Natural killer cell (primary cell): ENCODE results near the gene AFG3L2. TPM values are rescaled to one million over a fixed set of nuclear protein-coding genes. Genes with fewer than 3 reads are reported as not detected.

Experiments
- ATAC-seq, 3 donors: fragments of 150-1000 bp in 2 of 3; fragments of 200-7000 bp in 1 of 3; cut with Tn5 transposase; 1 replicate in 1 of 3; 2 replicates in 2 of 3; pipeline ENCODE4 v1.10.0; 2021; ENCODE audit warnings: mild to moderate bottlenecking in 2 of 3, moderate library complexity in 2 of 3
- DNase-seq, 2 donors: peaks; one replicate each; pipeline versions ENCODE4 v3.0.0 to v3.0.0-alpha.2; 2013 to 2021; ENCODE audit warnings: mixed read lengths in 1 of 2
- H3K27ac ChIP-seq: one replicate; pipeline ENCODE4 v1.5.1; 2013; ENCODE audit warnings: mild to moderate bottlenecking, low read length
- H3K27me3 ChIP-seq: one replicate; pipeline ENCODE4 v1.6.1; 2013; ENCODE audit warnings: low read length; ENCODE audit not compliant: control insufficient read depth, insufficient read depth
- H3K36me3 ChIP-seq: one replicate; pipeline ENCODE4 v1.6.1; 2013; ENCODE audit warnings: low read length; ENCODE audit not compliant: control insufficient read depth, insufficient read depth
- H3K4me1 ChIP-seq: one replicate; pipeline ENCODE4 v1.6.1; 2013; ENCODE audit warnings: low read length; ENCODE audit not compliant: control insufficient read depth, insufficient read depth
- H3K4me3 ChIP-seq: one replicate; pipeline ENCODE4 v1.5.1; 2013; ENCODE audit warnings: low read length
- H3K9me3 ChIP-seq: one replicate; pipeline ENCODE4 v1.6.1; 2013; ENCODE audit warnings: low read length; ENCODE audit not compliant: control insufficient read depth, insufficient read depth
- H3K27ac Mint-ChIP-seq, 2 donors: one replicate each; pipeline ENCODE4 v1.8.0; 2022; ENCODE audit warnings: mild to moderate bottlenecking in 2 of 2, mixed read lengths in 2 of 2, moderate library complexity in 1 of 2
- H3K27me3 Mint-ChIP-seq, 2 donors: one replicate each; pipeline ENCODE4 v1.8.0; 2022; ENCODE audit warnings: low read depth in 2 of 2, mixed read lengths in 2 of 2
- H3K36me3 Mint-ChIP-seq: one replicate; pipeline ENCODE4 v1.8.0; 2022; ENCODE audit warnings: mixed read lengths
- H3K4me1 Mint-ChIP-seq, 2 donors: one replicate each; pipeline ENCODE4 v1.8.0; 2022; ENCODE audit warnings: mixed read lengths in 2 of 2
- H3K4me3 Mint-ChIP-seq: one replicate; pipeline ENCODE4 v1.8.0; 2022; ENCODE audit warnings: mild to moderate bottlenecking, moderate library complexity, mixed read lengths
- H3K9me3 Mint-ChIP-seq, 2 donors: one replicate each; pipeline ENCODE4 v1.8.0; 2022; ENCODE audit warnings: mixed read lengths in 2 of 2
- WGBS: methylation state at CpG from one replicate; pipeline ENCODE4 v1.1.7; 2013; ENCODE audit warnings: missing lambda C conversion rate; ENCODE audit not compliant: insufficient coverage; 5-methylcytosine and 5-hydroxymethylcytosine counted together
- intact Hi-C: fragments of 100-400 bp; cut with micrococcal nuclease; formaldehyde crosslinking; loops from one replicate; pipeline ENCODE4 v1.14.2; 2022
- total RNA-seq, 4 donors: library from RNA; stranded (reverse); fragments of 120-200 nt in 1 of 4; gene quantifications; one replicate each; pipeline versions ENCODE4 v1.2.3 to v1.2.4, GENCODE V29; 2013 to 2022
- TF ChIP-seq, protein P1 (sequence below): fragments of 200-600 bp; IDR thresholded peaks from one replicate; pipeline ENCODE4 v1.8.0; 2022; ENCODE audit warnings: antibody characterized with exemption

Gene AFG3L2
- total RNA-seq, 3 donors from 2014 or later (not counting 1 experiment from before 2014, with no cell fraction given): 31.9 to 36.4 (median 35.9) TPM

DNA sequence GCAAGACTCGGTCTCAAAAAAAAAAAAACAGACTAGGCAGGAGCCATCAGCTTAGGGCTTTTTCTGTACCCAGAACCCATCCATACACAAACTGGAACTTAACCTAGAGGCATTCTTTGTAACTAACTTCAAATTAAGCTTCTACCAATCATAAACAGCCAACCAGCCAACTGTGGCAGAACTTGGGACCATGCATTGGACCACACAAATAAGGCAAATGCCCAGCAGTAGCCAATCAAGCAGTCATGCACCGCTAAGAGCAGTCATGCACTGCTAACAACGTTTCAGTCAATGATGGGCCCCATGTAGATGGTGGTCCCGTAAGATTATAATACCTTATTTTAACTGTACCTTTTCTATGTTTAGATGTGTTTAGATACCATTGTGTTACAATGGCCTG, 46.3 kb downstream of the AFG3L2 start:
- ATAC-seq (no peak), DNase-seq (no peak)
- Histone ChIP-seq H3K4me3 (no peak overlapping the region), H3K36me3 (peaks cover 47% of the 10 kb centered on the region), H3K27ac (no peak overlapping the region), H3K4me1 (peaks cover 7% of the 10 kb centered on the region), H3K27me3 (no peaks in the 10 kb centered on the region), H3K9me3 (no peaks in the 10 kb centered on the region)
- no peak overlapping the region for H3K4me3 Mint-ChIP-seq
- H3K9me3 Mint-ChIP-seq: no peaks in the 10 kb centered on the region
- H3K27me3 Mint-ChIP-seq: no peaks in the 10 kb centered on the region
- intact Hi-C loops: no loop called here
- 98% methylated on average over 4 of the region's 4 CpGs for WGBS
- H3K36me3 Mint-ChIP-seq: peaks cover 22% of the 10 kb centered on the region
- H3K4me1 Mint-ChIP-seq: peaks cover 14 to 16% of the 10 kb centered on the region in 2 donors
- H3K27ac Mint-ChIP-seq: no peak overlapping the region
- TF ChIP-seq, protein P1, sequence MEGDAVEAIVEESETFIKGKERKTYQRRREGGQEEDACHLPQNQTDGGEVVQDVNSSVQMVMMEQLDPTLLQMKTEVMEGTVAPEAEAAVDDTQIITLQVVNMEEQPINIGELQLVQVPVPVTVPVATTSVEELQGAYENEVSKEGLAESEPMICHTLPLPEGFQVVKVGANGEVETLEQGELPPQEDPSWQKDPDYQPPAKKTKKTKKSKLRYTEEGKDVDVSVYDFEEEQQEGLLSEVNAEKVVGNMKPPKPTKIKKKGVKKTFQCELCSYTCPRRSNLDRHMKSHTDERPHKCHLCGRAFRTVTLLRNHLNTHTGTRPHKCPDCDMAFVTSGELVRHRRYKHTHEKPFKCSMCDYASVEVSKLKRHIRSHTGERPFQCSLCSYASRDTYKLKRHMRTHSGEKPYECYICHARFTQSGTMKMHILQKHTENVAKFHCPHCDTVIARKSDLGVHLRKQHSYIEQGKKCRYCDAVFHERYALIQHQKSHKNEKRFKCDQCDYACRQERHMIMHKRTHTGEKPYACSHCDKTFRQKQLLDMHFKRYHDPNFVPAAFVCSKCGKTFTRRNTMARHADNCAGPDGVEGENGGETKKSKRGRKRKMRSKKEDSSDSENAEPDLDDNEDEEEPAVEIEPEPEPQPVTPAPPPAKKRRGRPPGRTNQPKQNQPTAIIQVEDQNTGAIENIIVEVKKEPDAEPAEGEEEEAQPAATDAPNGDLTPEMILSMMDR: no peak

DNA sequence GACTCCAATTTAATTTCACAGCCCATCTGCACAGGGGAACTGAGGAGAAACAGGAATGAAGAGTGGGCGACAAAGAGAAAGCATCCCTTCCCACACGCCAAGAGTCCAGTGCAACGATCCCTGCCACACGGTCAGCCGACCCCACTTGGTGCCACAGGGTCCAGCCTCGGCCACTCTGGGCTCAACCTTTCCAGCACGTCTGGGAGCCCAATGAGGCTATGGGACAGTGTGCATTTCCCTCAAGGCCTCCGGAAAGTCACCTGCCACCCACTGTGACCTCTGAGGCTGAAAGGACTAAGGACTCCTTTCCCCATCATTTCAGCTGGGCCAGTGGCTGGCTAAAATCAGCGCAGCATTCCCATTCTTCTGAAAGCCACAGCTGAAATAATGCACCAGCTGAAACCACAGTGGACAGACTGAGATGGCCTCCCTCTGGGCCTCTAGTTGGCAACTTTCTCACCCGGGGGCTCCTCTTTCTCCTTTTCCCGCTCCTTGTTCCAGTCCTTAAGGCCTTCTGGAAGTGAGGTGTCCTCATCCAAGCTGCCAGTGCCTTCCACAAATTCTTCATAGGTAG, 47.8 kb downstream of the AFG3L2 start:
- Histone ChIP-seq H3K4me3 (no peak overlapping the region), H3K27me3 (no peaks in the 10 kb centered on the region), H3K4me1 (peaks cover 7% of the 10 kb centered on the region), H3K36me3 (peaks cover 48% of the 10 kb centered on the region), H3K27ac (no peak overlapping the region), H3K9me3 (no peaks in the 10 kb centered on the region)
- intact Hi-C loops: no loop called here
- H3K4me3 Mint-ChIP-seq: no peak overlapping the region
- DNase-seq (no peak), ATAC-seq (no peak)
- H3K4me1 Mint-ChIP-seq: peaks cover 14 to 16% of the 10 kb centered on the region in 2 donors
- H3K36me3 Mint-ChIP-seq: peaks cover 8% of the 10 kb centered on the region
- no peaks in the 10 kb centered on the region for H3K9me3 Mint-ChIP-seq
- H3K27me3 Mint-ChIP-seq: no peaks in the 10 kb centered on the region
- H3K27ac Mint-ChIP-seq: peak overlapping the region in 1 of 2 donors; percentile 42
- TF ChIP-seq, protein P1: no peak
- 96% methylated on average over 11 of the region's 11 CpGs for WGBS

DNA sequence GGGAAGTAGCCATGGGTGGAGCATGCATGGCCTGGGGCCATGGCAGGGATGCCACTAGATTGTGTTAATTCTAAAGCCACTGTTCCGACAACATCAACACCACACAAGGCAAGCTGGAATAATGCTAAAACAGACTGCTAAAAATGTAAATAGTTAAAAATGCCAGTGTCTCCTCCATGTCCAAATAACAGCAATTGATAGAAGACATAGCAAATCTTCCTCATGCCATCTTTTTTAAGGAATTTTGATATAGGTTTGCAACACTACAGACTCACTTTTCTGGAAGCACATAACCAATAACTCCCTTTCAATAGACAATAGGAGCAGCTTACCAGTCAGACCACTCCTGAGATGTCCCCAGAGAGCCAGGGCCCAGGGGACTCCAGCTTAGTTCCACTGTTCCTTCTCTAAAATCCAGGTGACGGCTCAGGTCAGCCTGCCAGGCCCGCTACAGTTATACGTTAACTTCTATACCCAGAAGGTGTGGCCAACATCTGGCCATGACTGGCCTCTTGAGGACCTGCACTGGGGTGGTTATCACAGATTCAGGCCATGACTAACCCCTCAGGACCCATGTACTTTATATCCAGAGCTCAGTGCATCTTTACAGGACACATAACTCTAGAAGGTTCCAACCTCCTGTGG, 48.7 kb downstream of the AFG3L2 start:
- DNase-seq (no peak), ATAC-seq (no peak)
- Histone ChIP-seq H3K27ac (no peak overlapping the region), H3K27me3 (no peaks in the 10 kb centered on the region), H3K9me3 (no peaks in the 10 kb centered on the region), H3K36me3 (peaks cover 42% of the 10 kb centered on the region), H3K4me1 (peaks cover 7% of the 10 kb centered on the region), H3K4me3 (no peak overlapping the region)
- Mint-ChIP-seq H3K4me3 (no peak overlapping the region), H3K27me3 (no peaks in the 10 kb centered on the region), H3K36me3 (peaks cover 6% of the 10 kb centered on the region), H3K27ac (peak overlapping the region; percentile 7 to 38), H3K9me3 (no peaks in the 10 kb centered on the region), H3K4me1 (peaks cover 14 to 16% of the 10 kb centered on the region in 2 donors)
- 95% methylated on average over 4 of the region's 4 CpGs for WGBS
- TF ChIP-seq, protein P1: peak; percentile 11
- intact Hi-C loops: loop anchor here (1.0 kb wide), 1 partner anchor 331 kb away; no protein-coding TSS in a partner anchor
